GM23248 (cell line): ENCODE measurements around the gene SEC22B.
"Not testable (repeated sequence)": the region's sequence is repeated elsewhere in the genome, so short reads cannot be mapped to it uniquely, and the experiment has no call there.

ENCODE experiments used
- EZH2 ChIP-seq: fragments of 200-600 bp; sonication (generic); IDR thresholded peaks from 2 replicates; pipeline ENCODE4 v1.6.1; 2018; ENCODE audit warnings: antibody characterized with exemption, mild to moderate bottlenecking; ENCODE audit not compliant: insufficient read depth, poor library complexity, severe bottlenecking
- EZH2phosphoT487 ChIP-seq: fragments of 200-600 bp; sonication (generic); IDR thresholded peaks from 2 replicates; pipeline ENCODE4 v1.6.1; 2018; ENCODE audit warnings: antibody characterized with exemption, moderate library complexity, mild to moderate bottlenecking, low read depth; ENCODE audit not compliant: insufficient read depth

DNA sequence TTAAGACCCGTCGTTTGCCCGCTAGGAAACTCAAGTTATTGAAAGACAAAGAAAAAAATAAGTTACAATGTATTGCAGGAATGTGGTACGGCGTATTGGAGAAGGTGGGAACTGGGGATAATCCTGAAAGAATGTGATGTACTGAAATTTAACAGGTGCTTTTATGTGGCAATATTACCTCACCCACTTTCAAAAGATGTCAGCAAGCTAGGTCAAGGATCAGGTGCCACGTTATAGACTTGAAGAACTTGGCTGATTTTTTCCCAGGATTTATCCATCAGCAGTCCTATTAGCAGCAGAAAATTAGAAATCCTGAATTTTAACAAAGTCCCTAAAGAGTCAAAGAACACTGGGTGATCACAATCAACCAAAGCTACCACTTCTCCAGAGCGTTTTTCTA is 632 bp downstream of the SEC22B start:
- TF ChIP-seq EZH2, EZH2phosphoT487: not testable (repeated sequence)
